ENCODE measurements around the gene FBP1. TPM values are rescaled to one million over a fixed set of nuclear protein-coding genes. Genes with fewer than 3 reads are reported as not detected.
A peak's percentile ranks its signal among the peaks of the same experiment; 100 is the strongest.

Gene FBP1
- total and polyA plus RNA-seq, 2 donors (not counting 3 experiments of a cell fraction or from before 2014, with no cell fraction given): 2.5 to 3.8 TPM

DNA sequence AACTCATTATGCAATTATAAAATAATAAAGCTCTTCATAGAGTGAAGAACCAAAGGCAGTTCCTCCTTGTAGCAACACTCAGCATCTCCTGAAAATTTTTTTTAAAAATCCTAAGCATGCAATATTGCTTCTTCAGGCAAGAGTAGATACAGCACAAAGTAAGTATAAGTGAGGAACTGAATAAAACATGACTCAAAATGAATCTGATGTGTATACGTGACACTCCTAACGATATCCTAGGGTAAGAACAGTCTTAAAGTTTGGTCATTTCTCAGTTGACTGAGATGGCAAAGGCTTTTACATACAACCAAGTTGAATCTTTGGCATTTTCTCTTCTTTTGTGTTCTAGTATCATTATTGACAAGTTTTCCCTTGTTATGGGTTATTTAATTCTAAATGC is 46.0 kb upstream of the FBP1 start:
- dilution Hi-C loops (cut with MboI; ENCODE audit: extremely low pct_ligation_motif_present, low sequenced_read_pairs): no loop called here
- CTCF ChIA-PET: interaction anchor here (11.8 kb wide), 1 partner anchor 445 kb away, joined by 707 read pairs; no protein-coding TSS in a partner anchor

DNA sequence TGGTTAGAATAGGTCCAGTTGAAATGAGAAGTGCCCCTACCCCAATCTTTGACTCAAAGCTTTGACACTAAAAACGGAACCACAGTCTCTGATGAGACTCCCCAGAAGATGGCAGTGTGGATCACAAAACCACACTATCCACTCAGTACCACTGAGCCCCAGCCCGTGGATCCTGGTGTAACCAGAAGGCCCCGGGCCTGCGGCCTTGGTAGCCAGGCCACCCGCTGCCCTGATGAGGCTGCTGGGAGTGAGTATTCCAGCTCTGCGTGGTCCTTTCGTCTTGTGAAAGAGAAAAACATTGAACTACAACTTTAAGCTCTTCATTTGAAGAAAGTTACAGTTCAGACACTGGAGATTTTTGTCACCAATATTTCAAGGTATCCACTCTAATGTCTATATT is 42.2 kb upstream of the FBP1 start:
- H4K20me1 ChIP-seq (replicated peaks; ENCODE audit: control insufficient read depth, extremely low read depth, insufficient read depth, low read length): no peaks in the 10 kb centered on the region
- no peak overlapping the region for H3K4me3 ChIP-seq (replicated peaks in 1 of 3; ENCODE audit: insufficient read depth in 1 of 3, low read depth in 1 of 3, low read length in 3 of 3)
- H3K27me3 ChIP-seq (ENCODE audit: control insufficient read depth in 2 of 2, insufficient read depth in 2 of 2, low read length in 2 of 2): peaks cover 3 to 4% of the 10 kb centered on the region in 2 experiments
- no peak overlapping the region for H3K27ac ChIP-seq (ENCODE audit: insufficient read depth, low read depth, low read length)
- peak overlapping the region; percentile 67 for H2AFZ ChIP-seq (ENCODE audit: low read depth, low read length)
- intact Hi-C loops (cut with micrococcal nuclease): loop anchor here (1.0 to 5.0 kb wide), 8 partner anchors 102 to 1537 kb away; no protein-coding TSS in a partner anchor
- peak; percentile 70 for FAIRE-seq
- no peaks in the 10 kb centered on the region for H3K79me2 ChIP-seq (ENCODE audit: control insufficient read depth, insufficient read depth, low read length)
- no peak overlapping the region for H3K9ac ChIP-seq (replicated peaks; ENCODE audit: extremely low read depth, insufficient read depth, low read length)
- CTCF ChIA-PET: interaction anchor here (0.6 to 11.8 kb wide), 59 partner anchors 8 to 1636 kb away, joined by 3 to 707 read pairs (median 4); partner anchors contain the start of gene AOPEP
- POLR2A ChIA-PET: interaction anchor here (1.0 to 1.3 kb wide), 2 partner anchors 446 to 486 kb away, joined by 4 to 6 read pairs; no protein-coding TSS in a partner anchor
- no peaks in the 10 kb centered on the region for H3K9me1 ChIP-seq (replicated peaks; ENCODE audit: control insufficient read depth, extremely low read depth, insufficient read depth, low read length)
- no peaks in the 10 kb centered on the region for H3K9me3 ChIP-seq (replicated peaks; ENCODE audit: control insufficient read depth, insufficient read depth, low read length)
- H3K36me3 ChIP-seq (ENCODE audit: control insufficient read depth in 2 of 2, extremely low read depth in 1 of 2, insufficient read depth in 2 of 2, low read length in 2 of 2): no peaks in the 10 kb centered on the region
- dilution Hi-C loops (cut with MboI; ENCODE audit: extremely low pct_ligation_motif_present, low sequenced_read_pairs): no loop called here
- H3K4me1 ChIP-seq (ENCODE audit: control insufficient read depth, extremely low read depth, insufficient read depth, low read length): no peaks in the 10 kb centered on the region
- TF ChIP-seq, protein P1, sequence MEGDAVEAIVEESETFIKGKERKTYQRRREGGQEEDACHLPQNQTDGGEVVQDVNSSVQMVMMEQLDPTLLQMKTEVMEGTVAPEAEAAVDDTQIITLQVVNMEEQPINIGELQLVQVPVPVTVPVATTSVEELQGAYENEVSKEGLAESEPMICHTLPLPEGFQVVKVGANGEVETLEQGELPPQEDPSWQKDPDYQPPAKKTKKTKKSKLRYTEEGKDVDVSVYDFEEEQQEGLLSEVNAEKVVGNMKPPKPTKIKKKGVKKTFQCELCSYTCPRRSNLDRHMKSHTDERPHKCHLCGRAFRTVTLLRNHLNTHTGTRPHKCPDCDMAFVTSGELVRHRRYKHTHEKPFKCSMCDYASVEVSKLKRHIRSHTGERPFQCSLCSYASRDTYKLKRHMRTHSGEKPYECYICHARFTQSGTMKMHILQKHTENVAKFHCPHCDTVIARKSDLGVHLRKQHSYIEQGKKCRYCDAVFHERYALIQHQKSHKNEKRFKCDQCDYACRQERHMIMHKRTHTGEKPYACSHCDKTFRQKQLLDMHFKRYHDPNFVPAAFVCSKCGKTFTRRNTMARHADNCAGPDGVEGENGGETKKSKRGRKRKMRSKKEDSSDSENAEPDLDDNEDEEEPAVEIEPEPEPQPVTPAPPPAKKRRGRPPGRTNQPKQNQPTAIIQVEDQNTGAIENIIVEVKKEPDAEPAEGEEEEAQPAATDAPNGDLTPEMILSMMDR (IDR thresholded peaks at IDR 0.05; ENCODE audit: extremely low read depth in 1 of 2, insufficient read depth in 1 of 2, low read depth in 1 of 2, low read length in 2 of 2): peak; percentile 68 to 74
- no peak for TF ChIP-seq EZH2 (IDR thresholded peaks at IDR 0.05; ENCODE audit: borderline replicate concordance, low read depth, low read length, severe bottlenecking)
- TF ChIP-seq GATA2 (IDR thresholded peaks at IDR 0.05; ENCODE audit: insufficient read depth, insufficient read length, low read depth, low read length): no peak
- TF ChIP-seq, protein P2, sequence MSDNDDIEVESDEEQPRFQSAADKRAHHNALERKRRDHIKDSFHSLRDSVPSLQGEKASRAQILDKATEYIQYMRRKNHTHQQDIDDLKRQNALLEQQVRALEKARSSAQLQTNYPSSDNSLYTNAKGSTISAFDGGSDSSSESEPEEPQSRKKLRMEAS (IDR thresholded peaks at IDR 0.05; ENCODE audit: insufficient read depth, insufficient read length): no peak
- TF ChIP-seq JUN (IDR thresholded peaks at IDR 0.05; ENCODE audit: borderline replicate concordance, insufficient read depth, insufficient read length, low read depth): no peak
- no peak for TF ChIP-seq MYC (IDR thresholded peaks at IDR 0.05; ENCODE audit: low read depth, low read length)
- no peak overlapping the region for H3K4me2 ChIP-seq (ENCODE audit: insufficient read depth, low read length)
- BruUV-seq (replicated peaks): no TSS peak
- DNase-seq (ENCODE audit: low read depth, low spot score): peak; percentile 67

More for the DNA sequence above, 46.0 kb upstream of the FBP1 start:
- Histone ChIP-seq H2AFZ (ENCODE audit: low read depth, low read length) (no peak overlapping the region), H3K4me3 (replicated peaks in 1 of 3; ENCODE audit: insufficient read depth in 1 of 3, low read depth in 1 of 3, low read length in 3 of 3) (no peak overlapping the region), H3K9ac (replicated peaks; ENCODE audit: extremely low read depth, insufficient read depth, low read length) (no peak overlapping the region), H3K79me2 (ENCODE audit: control insufficient read depth, insufficient read depth, low read length) (no peaks in the 10 kb centered on the region), H3K36me3 (ENCODE audit: control insufficient read depth in 2 of 2, extremely low read depth in 1 of 2, insufficient read depth in 2 of 2, low read length in 2 of 2) (no peaks in the 10 kb centered on the region), H4K20me1 (replicated peaks; ENCODE audit: control insufficient read depth, extremely low read depth, insufficient read depth, low read length) (no peaks in the 10 kb centered on the region), H3K9me1 (replicated peaks; ENCODE audit: control insufficient read depth, extremely low read depth, insufficient read depth, low read length) (no peaks in the 10 kb centered on the region), H3K9me3 (replicated peaks; ENCODE audit: control insufficient read depth, insufficient read depth, low read length) (no peaks in the 10 kb centered on the region), H3K27me3 (ENCODE audit: control insufficient read depth in 2 of 2, insufficient read depth in 2 of 2, low read length in 2 of 2) (peaks cover 0 to 2% of the 10 kb centered on the region in 2 experiments), H3K27ac (ENCODE audit: insufficient read depth, low read depth, low read length) (no peak overlapping the region), H3K4me2 (ENCODE audit: insufficient read depth, low read length) (no peak overlapping the region), H3K4me1 (ENCODE audit: control insufficient read depth, extremely low read depth, insufficient read depth, low read length) (no peaks in the 10 kb centered on the region)
- BruUV-seq (replicated peaks): no TSS peak
- FAIRE-seq (no peak), DNase-seq (ENCODE audit: low read depth, low spot score) (no peak)
- TF ChIP-seq GATA2 (IDR thresholded peaks at IDR 0.05; ENCODE audit: insufficient read depth, insufficient read length, low read depth, low read length) (no peak), EZH2 (IDR thresholded peaks at IDR 0.05; ENCODE audit: borderline replicate concordance, low read depth, low read length, severe bottlenecking) (no peak), JUN (IDR thresholded peaks at IDR 0.05; ENCODE audit: borderline replicate concordance, insufficient read depth, insufficient read length, low read depth) (no peak), MYC (IDR thresholded peaks at IDR 0.05; ENCODE audit: low read depth, low read length) (no peak), POLR2AphosphoS5 (IDR thresholded peaks at IDR 0.05; ENCODE audit: insufficient read depth, low read depth, low read length) (no peak), FOS (IDR thresholded peaks at IDR 0.05; ENCODE audit: borderline replicate concordance, insufficient read depth, low read length) (no peak), POLR2A (IDR thresholded peaks at IDR 0.05; ENCODE audit: low read depth, low read length) (no peak)
- TF ChIP-seq, protein P2 (IDR thresholded peaks at IDR 0.05; ENCODE audit: insufficient read depth, insufficient read length): no peak
- POLR2A ChIA-PET: no interaction called here
- intact Hi-C loops (cut with micrococcal nuclease): no loop called here
